ENCODE results near the gene CCL1.

The CCL1 gene

GRCh38 chr17:34363183-34363661, at the start of gene CCL1:
TSS of gene CCL1 (minus strand) at chr17:34363233. CDS start at chr17:34363161, 72 bp downstream.
- no peak for DNase-seq (ENCODE audit: low spot score)

GRCh38 chr17:34412534-34412933, 49.5 kb upstream of the CCL1 start:
- no peak for DNase-seq (ENCODE audit: low spot score)

GRCh38 chr17:34411646-34412421, 48.8 kb upstream of the CCL1 start:
- no peak for DNase-seq (ENCODE audit: low spot score)

GRCh38 chr17:34409352-34409751, 46.3 kb upstream of the CCL1 start:
- no peak for DNase-seq (ENCODE audit: low spot score)

GRCh38 chr17:34408439-34408838, 45.4 kb upstream of the CCL1 start:
- DNase-seq (ENCODE audit: low spot score): no peak

- no peak for DNase-seq (ENCODE audit: low spot score)
These were observed 43.2 kb upstream of the CCL1 start for GRCh38 chr17:34406226-34406625.

- no peak for DNase-seq (ENCODE audit: low spot score)
These were observed 40.0 kb upstream of the CCL1 start for GRCh38 chr17:34403006-34403405.

GRCh38 chr17:34401165-34401564, 38.1 kb upstream of the CCL1 start:
- DNase-seq (ENCODE audit: low spot score): no peak

GRCh38 chr17:34400301-34400931, 37.4 kb upstream of the CCL1 start:
- no peak for DNase-seq (ENCODE audit: low spot score)

- no peak for DNase-seq (ENCODE audit: low spot score)
These were observed 36.7 kb upstream of the CCL1 start for GRCh38 chr17:34399725-34400124.

- no peak for DNase-seq (ENCODE audit: low spot score)
These were observed 36.0 kb upstream of the CCL1 start for GRCh38 chr17:34398990-34399389.

GRCh38 chr17:34397265-34397664, 34.2 kb upstream of the CCL1 start:
- DNase-seq (ENCODE audit: low spot score): no peak

- no peak for DNase-seq (ENCODE audit: low spot score)
These were observed 30.4 kb upstream of the CCL1 start for GRCh38 chr17:34393401-34393800.

GRCh38 chr17:34391241-34391640, 28.2 kb upstream of the CCL1 start:
- no peak for DNase-seq (ENCODE audit: low spot score)

- DNase-seq (ENCODE audit: low spot score): no peak
These were observed 27.6 kb upstream of the CCL1 start for GRCh38 chr17:34390649-34391048.

- no peak for DNase-seq (ENCODE audit: low spot score)
These were observed 26.2 kb upstream of the CCL1 start for GRCh38 chr17:34389126-34389750.

- DNase-seq (ENCODE audit: low spot score): no peak
These were observed 24.5 kb upstream of the CCL1 start for GRCh38 chr17:34387566-34387965.

- no peak for DNase-seq (ENCODE audit: low spot score)
These were observed 23.9 kb upstream of the CCL1 start for GRCh38 chr17:34386697-34387550.

- no peak for DNase-seq (ENCODE audit: low spot score)
These were observed 23.3 kb upstream of the CCL1 start for GRCh38 chr17:34386343-34386696.

GRCh38 chr17:34384822-34385605, 22.0 kb upstream of the CCL1 start:
- DNase-seq (ENCODE audit: low spot score): no peak

GRCh38 chr17:34384271-34384670, 21.2 kb upstream of the CCL1 start:
- no peak for DNase-seq (ENCODE audit: low spot score)

All from COLO829 (cell line).